Superior temporal gyrus (tissue), 1 donor: ENCODE results near the gene SORCS2.

Experiments
- DNase-seq: peaks from one replicate; pipeline ENCODE4 v3.0.0-alpha.2; 2016; ENCODE audit errors: extremely low spot score

SORCS2 gene

DNA sequence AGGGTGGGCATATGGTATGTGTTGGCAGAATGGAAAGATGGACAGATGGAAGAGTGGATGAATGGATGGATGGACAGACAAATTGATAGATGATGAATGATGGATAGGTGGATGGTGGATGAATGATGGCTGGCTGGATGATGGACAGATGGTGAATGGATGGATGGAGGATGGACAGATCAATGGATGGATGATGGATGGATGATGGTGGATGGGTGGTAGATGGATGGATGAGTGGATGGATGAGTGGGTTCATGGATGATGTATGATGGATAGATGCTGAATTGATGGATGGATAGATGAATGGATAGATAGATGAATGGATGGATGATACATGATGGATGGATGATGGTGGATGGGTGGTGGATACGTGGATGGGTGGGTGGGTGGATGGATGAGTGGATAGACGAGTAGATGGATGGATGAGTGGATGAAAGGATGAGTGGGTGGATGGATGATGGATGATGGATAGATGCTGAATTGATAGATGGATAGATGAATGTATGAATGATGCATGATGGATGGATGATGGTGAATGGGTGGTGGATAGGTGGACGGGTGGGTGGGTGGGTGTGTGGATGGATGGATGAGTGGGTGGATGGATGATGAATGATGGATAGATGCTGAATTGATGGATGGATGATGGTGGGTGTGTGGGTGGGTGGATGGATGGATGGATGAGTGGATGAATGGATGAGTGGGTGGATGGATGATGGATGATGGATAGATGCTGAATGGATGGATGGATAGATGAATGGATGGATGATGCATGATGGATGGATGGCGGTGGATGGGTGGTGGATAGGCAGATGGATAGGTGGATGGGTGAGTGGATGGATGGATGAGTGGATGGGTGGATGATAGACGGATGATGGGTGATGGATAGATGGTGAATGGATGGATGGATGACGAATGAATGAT, 497.7 kb downstream of the SORCS2 start:
- DNase-seq: no peak

DNA sequence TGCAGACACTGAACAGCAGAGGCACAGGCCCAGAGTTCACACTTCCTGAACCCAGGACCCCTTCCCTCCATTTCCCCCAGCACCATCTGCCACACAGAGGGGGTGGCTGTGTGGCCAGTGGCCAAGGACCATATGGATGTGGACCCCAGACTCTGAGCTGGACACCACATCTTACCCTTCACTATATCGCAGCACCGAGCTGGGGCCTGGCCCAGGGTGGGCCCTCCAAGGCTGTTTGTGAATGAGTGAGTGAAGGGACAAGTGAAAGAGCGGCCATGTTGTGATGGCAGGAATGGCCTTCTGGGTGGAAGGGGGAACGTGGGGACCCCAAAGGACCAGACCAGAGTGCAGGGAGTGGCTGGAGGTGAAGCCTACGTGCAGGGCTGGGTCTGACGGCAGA, 498.7 kb downstream of the SORCS2 start:
- no peak for DNase-seq

DNA sequence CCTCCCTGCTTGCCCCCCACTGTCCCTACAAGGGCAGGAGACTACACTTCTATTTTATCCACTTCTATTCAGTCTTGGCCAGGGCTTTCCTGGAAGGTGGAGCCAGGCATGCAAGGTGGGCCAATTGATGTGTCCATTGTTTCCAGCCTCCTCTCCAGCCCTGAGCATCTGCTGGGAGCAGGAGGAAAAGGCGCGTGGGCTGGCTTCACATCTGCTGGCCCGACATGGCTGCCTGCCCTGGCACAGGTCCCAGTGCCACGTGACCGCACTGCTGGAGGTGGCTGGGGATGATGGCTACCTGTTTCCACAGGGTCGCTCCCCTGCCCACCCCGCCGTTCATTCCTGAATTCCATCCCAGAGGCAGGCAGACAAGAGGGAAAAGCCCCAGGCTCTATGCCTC, 499.6 kb downstream of the SORCS2 start:
- DNase-seq: no peak

DNA sequence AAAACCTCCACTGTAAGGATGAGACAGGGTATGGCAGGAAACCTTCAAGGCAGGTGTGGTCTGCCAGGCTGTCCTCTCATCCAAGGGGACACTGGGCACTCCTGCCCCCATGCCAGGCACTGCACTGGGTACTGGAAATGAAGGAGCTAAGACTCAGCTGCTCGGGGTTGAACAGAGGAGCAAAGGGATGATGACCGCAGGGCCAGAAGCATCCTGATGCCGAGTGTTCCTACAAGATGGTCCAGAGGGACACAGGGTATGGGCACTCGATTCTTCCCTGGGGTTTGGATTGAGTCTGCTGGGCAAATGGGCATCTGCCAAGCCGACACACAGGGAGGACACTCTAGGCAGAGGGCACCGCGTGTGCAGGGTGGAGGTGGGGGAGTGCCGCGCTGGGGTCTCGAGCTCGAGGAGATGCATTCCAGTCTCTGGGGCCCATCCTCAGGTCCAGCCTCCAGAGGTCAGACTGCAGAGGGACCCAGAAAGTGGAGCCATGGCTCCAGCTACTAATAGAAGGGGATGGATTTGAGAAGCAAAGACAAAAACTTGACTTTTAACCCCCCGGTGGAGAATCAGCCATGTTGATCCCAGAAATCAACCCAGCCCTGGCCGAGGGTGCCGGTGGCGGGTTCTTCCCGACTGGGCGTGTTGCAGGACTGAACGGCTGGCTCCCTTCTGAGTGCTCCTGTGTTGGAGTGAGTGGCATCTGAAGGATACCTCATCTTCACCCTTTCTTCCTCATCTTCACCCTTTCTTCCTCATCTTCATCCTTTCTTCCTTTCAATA, 500.3 kb downstream of the SORCS2 start:
- no peak for DNase-seq

DNA sequence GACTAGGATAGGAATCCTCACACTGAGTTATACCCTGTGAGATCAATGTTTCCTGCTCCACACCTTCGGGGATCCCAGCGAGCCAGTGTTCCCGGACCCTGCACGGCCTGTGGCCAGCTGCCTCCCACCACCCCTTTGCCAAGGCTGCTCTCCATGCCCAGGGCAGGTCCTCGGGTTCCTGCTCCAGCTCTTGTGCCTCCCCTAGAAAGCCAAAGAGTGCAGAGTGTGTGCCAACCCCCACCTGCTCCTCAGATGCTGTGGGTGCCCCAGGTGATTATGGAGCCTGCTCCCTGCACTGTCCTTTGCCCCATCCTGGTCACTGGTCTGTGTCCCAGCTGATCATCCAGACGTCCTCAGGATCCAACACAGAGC, 500.9 kb downstream of the SORCS2 start:
- no peak for DNase-seq

DNA sequence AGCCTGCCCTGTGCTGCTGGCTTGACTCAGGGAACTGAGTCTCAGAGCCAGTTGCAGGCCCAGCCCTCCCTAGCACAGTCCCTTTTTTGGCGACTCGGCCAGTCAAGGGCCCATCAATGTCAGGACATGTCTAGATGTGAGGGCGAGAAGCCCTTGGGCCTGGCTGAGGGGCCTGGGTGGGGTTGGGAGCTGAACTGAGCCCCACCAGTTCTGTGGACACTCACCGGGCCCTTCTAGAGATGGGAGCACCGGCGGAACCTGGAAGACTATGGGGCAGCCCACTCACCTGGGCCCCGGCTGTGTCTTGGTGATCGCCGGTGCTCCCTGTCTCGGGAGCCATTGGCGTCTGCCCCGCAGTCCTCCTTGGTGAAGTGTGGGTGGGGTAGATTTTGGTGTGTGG, 501.4 kb downstream of the SORCS2 start:
- no peak for DNase-seq

DNA sequence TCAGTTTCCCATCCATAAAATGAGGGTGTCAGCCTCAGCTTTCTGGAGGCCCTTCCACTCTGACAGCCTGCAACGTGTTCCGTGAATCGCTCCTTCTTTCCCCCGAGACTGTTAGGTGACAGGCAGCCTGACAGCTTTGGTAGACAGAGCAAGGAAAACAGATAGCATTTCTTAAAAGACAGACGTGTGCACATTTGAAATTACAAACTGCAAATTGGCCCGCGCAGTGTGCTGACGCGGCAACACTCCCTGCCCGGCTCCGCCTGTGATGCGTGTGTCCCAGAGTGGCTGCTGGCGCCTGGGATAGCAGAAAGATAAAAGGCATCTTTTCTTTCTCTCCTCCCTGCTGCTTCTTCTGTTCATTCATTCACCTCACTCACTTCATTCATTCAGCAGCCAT, 502.0 kb downstream of the SORCS2 start:
- no peak for DNase-seq

DNA sequence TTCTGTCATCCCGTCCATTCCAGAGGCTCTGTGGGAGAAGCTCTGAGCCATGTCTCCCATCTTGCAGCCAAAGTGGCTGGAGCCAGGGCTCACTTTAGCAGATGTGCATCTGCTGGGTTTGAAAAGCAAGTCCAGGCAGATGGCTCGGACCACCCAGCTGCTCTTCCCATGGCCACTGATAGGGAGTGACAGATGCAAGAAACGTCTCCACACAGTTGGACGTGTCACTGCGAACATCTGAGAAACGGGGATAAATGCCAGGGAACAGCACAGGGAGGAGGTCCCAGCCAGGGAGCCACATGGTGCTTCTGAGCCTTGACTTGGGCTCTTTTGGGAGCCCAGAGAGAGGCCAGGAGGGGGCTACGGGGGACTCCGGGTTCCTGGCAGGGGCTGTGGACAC, 505.0 kb downstream of the SORCS2 start:
- no peak for DNase-seq

DNA sequence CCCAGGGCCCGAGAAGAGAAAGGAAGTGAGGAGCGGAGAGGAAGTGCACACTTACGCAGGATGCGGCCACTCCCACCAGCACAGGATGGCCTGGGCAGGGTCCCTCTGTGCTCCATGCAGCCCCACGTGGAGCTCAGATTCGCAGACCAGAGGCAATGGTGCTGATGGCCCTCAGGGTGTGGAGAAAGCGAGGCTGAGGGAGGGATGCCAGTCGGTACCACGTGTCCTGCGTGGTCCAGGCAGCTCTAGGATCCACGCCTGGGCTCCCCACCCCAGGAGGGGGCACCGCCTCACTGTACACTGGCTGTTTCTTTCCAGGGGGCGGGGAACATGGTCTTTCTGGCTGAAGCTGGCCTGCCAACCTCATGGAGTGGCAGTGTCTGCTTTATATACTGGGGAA, 505.5 kb downstream of the SORCS2 start:
- no peak for DNase-seq

DNA sequence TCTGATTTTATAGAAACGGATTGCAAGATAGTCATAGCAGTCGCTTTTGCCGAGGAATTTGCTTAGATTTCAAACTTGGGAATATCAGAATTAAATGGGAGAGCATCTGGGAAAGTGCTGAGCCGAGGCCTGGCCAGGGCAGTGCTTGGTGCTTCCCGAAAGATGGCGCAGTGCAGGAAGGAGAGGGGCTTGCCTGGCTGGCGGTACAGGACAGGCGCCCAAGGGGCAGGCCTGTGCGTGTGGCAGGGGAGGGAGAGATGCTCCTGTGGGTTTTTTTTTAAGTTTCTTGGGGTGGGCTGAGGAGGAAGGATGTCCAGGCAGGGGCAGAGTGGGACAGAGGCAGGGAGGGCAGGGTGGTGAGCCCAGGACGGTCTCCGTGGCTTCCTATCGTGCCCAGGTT, 506.2 kb downstream of the SORCS2 start:
- DNase-seq: no peak

DNA sequence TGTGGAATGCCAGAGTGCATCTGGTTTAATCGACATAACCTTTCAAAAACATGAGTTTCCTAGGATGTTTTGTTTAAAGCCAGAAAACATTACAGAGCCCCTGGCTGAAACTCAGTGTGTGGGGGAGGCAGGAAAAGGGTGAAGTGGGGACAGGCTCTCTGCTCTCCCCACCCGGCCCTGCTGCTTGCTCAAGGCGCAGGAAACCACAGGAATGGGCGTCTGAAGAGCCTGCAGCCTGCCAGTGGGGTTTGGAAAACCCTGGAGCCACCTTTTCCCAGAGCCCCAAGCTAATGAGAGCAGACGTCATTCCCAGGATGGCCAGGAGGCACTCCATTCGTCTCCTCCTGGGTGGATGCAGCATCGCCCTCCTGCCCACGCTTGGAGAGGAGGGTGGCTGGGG, 506.7 kb downstream of the SORCS2 start:
- DNase-seq: no peak

DNA sequence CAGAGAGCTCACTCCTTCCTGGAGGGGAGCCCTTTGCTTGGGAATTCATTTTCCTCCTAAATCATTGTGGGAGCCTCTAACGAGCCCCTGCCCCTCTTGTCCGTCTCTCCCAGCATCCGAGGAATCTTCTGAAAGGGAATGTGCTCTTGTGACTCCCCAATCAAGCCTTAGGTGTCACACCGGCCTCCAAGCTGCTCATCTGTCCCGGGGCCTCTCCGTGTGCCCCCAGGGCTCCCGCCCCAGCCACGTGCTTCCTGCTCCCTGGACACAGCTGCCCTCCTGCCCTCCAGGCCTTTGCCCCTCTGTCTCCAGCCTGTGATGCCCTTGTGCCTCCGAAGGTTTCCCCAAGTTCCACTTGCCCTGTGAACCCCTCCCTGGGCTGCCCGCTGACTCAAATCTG, 507.5 kb downstream of the SORCS2 start:
- DNase-seq: no peak

DNA sequence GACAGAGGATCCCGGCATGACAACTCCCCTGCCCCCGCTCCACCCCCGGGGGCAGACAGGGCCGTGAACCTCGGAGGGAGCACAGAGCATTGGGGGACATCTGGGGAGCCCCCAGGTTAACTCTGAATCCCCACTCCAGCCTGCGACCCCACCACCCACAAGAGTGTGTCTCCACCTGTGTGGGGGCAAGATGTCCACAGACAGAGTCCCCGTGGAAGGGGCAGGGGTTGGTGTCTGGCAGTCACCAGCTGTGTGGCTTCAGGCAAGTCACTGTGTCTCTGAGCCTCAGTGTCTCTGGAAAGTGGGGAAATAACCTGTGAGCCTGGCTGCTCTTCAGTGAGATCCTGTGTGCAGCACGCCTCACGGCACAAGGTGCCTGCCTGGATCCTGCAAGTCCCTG, 508.3 kb downstream of the SORCS2 start:
- no peak for DNase-seq

DNA sequence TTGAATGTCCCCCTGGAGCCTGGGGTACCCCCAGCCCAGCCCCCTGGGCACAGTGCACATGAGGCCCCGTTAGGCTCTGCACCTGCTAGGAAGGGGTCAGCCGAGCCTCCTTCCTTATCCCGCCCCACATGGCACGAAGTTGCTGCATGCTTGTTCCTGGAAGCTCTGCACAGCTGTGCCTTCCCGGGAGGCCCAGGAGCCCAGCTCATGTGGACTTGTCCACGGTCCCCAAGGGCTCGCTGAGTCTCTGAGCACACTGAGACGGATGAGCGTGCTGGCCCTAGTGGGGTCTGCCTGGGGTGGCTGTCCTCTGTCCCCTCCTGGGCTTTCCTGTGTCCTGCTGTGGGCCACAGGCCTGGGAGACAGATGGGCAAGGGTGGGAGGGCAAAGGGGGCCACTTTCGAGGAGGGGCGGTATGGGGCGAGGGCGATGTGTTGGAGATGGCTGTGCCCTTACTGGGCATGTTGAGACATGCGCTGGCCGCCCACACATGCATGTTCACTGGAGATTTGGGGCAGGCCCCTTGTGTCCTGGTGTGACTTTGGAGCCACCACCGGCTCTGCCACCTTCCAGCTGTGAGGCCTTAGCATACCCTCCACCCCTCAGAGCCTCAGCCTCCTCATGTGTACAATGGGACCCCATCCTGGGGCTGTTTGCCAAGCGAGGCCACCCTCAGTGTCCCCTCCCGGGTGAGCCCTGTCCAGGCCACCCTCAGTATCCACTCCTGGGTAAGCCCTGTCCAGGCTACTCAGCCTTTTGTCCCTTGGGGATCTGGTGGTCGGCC, 509.7 kb downstream of the SORCS2 start:
- no peak for DNase-seq

DNA sequence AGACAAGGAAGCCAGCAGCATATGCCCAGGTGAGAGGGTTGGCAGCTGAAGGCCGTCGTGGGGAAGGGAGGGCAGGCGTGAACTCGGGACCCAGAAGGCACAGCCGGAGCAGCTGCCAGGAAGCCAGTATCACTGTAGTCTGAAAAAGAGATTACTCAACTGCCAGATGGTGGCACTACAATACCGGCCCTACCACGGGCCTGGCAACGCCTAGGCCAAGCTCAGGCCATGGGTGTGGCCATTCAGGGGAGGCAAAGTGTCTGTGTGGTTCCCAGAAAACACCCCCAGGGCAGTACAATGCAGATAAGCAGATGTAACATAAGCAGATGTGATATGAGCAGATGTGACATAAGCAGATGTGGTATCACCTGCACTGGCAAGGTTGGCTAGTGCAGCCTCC, 511.4 kb downstream of the SORCS2 start:
- no peak for DNase-seq

DNA sequence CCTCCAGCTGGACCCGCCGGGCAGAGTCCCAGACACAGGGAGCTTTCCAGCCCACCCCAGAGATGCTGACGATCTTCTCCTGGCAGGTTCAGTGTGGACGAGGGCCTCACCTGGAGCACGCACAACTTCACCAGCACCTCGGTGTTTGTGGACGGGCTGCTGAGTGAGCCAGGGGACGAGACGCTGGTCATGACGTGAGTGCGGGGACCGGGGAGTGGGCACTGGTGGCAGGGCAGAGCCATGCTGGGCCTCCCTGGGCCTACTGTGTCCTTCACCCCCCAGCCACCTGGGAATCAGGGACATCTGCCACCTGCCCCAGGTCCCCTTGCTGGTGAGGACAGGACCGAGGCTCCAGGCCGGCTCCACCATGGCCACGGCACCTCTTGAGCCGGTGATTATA, 511.8 kb downstream of the SORCS2 start:
- no peak for DNase-seq

DNA sequence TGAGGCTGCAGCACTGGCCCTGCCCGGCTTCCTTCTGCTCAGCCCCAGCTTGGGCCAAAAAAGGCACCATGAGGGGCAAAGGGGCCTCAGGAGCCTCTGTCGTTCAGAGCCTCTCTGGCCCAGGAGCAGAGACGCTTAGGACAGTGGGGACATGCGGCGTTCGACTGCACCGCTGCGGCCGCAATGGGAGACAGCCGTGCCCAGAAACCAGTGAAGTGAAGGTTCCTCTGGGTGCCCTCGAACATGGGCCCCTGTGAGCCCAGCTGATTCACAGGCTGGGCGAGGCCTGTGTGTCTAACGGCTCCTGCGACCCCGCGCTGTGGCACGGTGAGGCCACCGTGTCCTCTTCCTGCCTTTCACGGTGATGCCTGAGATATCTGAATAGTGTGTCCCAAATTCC, 512.3 kb downstream of the SORCS2 start:
- DNase-seq: no peak

DNA sequence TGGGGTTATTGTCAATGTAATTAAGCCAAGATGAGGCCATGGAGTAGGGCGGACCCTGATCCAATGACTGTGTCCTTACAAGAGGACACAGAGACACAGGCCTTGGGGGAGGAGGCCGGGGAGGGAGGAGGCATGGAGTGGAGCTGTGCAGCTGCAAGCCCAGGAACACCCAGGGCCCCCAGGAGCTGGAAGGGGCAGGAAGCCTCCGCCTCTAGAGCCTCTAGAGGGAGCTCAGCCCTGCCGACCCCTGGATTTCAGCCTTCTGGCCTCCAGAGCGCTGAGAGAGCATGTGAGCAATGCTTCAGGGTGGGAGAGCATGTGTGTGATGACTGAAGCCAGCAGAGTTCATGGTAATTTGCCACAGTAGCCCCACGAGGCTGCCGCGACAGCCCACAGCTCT, 512.7 kb downstream of the SORCS2 start:
- DNase-seq: no peak

DNA sequence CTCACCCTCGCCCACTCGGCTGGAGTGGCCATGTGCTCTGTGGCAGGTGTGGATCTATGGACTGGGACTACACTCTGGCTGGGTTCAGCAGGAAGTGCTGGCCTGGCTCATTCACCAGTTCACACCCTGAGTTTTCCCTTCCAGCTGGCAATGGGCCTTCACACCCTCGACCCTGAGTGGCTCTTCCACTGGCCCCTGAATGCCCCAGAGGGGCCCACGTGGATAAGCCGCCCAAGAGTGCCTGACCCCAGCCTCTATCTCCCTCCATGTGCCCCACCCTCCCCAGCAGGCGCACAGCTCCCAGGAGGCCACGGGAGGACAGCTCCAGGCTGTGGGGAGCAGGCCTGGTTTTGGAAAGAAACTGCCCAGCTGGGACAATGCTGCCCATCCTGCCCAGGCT, 513.3 kb downstream of the SORCS2 start:
- DNase-seq: no peak

DNA sequence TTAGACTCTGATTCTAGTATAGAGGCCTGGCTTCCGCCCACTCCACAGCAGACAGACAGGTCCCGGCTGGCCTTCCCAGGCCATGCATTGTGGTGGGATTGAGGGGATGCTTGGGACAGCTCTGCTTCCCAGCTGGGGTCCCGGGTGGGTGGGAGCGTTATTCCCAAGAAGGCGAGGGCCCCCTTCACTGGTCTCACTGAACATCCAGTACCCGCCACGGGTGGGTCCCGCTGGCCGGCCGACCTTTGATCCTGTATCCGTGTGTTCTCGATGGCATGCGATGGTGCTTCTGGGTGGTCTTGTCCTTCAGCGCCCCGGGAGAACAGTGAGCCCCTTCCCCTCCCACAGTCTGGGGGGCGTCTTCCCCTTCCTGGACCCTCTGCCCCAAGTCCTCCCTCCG, 515.9 kb downstream of the SORCS2 start:
- DNase-seq: no peak

DNA sequence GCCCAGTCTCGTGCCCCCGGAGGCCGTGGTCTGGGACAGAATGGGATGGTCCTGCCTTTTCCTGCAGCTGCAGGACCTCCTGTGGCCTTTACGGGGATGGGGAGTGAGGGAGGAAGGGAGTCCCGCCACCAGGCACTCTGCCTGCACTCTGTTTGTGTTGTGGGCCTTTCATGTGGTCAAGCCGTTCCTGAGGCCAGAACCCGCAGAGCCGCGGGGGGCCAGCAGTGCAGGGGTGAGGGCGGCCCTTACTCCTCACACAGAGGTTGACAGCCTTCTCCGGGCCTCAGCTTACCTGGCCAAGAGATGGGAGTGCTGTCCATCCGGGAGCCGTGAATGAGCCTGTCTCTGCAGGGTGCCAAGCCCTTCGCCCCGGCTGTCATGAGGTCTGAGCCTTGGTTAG, 516.6 kb downstream of the SORCS2 start:
- DNase-seq: no peak

DNA sequence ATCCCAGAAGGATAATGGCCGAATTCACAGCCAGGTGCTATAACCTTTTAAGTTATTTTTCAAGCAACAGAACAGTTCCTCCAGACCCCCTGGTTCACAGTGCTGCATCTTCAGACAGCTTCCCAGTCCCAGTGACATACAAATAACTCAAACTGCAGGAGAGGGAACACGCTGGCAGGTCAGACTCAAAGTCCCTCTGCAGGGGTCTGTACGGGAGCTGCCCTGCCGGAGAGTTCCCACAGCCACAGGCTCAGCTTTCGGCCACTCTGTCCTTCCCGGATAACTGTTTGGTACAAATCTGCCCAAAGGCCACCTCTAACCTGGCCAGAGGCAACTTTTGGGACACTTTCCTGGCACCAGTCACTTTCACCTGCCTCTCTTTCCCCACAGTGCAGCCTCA, 517.1 kb downstream of the SORCS2 start:
- DNase-seq: no peak
